ENCODE data around the gene IPMK.
"Not testable (repeated sequence)": the region's sequence is repeated elsewhere in the genome, so short reads cannot be mapped to it uniquely, and the experiment has no call there.

The IPMK gene

GRCh38 chr10:58219875-58220274 lies 47.8 kb downstream of the IPMK start:
- no peak for DNase-seq

GRCh38 chr10:58217612-58218011 lies 50.1 kb downstream of the IPMK start:
- no peak for DNase-seq

- no peak for DNase-seq
These were observed 55.1 kb downstream of the IPMK start for GRCh38 chr10:58212622-58213021.

GRCh38 chr10:58210160-58210559 lies 57.5 kb downstream of the IPMK start:
- DNase-seq = no peak

GRCh38 chr10:58209669-58210068 lies 58.0 kb downstream of the IPMK start:
- DNase-seq = no peak

- DNase-seq = no peak
These were observed 61.4 kb downstream of the IPMK start for GRCh38 chr10:58206251-58206650.

- no peak for DNase-seq
These were observed 66.0 kb downstream of the IPMK start for GRCh38 chr10:58201704-58202103.

- DNase-seq = no peak
These were observed 78.4 kb downstream of the IPMK start for GRCh38 chr10:58189269-58189668.

- DNase-seq = no peak
These were observed 83.5 kb downstream of the IPMK start for GRCh38 chr10:58184120-58184670.

- DNase-seq = no peak
These were observed 87.0 kb downstream of the IPMK start for GRCh38 chr10:58180666-58181065.

GRCh38 chr10:58179238-58179637 lies 88.5 kb downstream of the IPMK start:
- no peak for DNase-seq

GRCh38 chr10:58178811-58179210 lies 88.9 kb downstream of the IPMK start:
- DNase-seq = no peak

- DNase-seq = no peak
These were observed 90.2 kb downstream of the IPMK start for GRCh38 chr10:58177362-58177947.

- no peak for DNase-seq
These were observed 91.4 kb downstream of the IPMK start for GRCh38 chr10:58175990-58176900.

- no peak for DNase-seq
These were observed 92.9 kb downstream of the IPMK start for GRCh38 chr10:58174831-58175230.

GRCh38 chr10:58173391-58173790 lies 94.3 kb downstream of the IPMK start:
- DNase-seq = no peak

GRCh38 chr10:58171146-58171545 lies 96.5 kb downstream of the IPMK start:
- DNase-seq = no peak

GRCh38 chr10:58164517-58164916 lies 103.2 kb downstream of the IPMK start:
- no peak for DNase-seq

GRCh38 chr10:58158806-58159205 lies 108.9 kb downstream of the IPMK start:
- no peak for DNase-seq

GRCh38 chr10:58157076-58157766 lies 110.5 kb downstream of the IPMK start:
- DNase-seq = no peak

GRCh38 chr10:58155941-58156340 lies 111.8 kb downstream of the IPMK start:
- DNase-seq = not testable (repeated sequence)

GRCh38 chr10:58153751-58154150 lies 113.9 kb downstream of the IPMK start:
- no peak for DNase-seq

- no peak for DNase-seq
These were observed 114.9 kb downstream of the IPMK start for GRCh38 chr10:58152673-58153263.
